GM21717 (cell line): ENCODE data around the gene PRKAG2.
"Not testable (repeated sequence)": the region's sequence is repeated elsewhere in the genome, so short reads cannot be mapped to it uniquely, and the experiment has no call there.

Experiments used
- ATAC-seq: cut with Tn5 transposase; IDR thresholded peaks from one replicate; pipeline ENCODE4 v1.9.1; 2021; ENCODE audit warnings: mild to moderate bottlenecking, moderate library complexity; ENCODE audit not compliant: unreplicated experiment

Gene PRKAG2

GRCh38 chr7:151852486-151853396 is 24.2 kb downstream of the PRKAG2 start:
- no peak for ATAC-seq

GRCh38 chr7:151851782-151852181 is 25.1 kb downstream of the PRKAG2 start:
- peak; percentile 23 for ATAC-seq

DNA sequence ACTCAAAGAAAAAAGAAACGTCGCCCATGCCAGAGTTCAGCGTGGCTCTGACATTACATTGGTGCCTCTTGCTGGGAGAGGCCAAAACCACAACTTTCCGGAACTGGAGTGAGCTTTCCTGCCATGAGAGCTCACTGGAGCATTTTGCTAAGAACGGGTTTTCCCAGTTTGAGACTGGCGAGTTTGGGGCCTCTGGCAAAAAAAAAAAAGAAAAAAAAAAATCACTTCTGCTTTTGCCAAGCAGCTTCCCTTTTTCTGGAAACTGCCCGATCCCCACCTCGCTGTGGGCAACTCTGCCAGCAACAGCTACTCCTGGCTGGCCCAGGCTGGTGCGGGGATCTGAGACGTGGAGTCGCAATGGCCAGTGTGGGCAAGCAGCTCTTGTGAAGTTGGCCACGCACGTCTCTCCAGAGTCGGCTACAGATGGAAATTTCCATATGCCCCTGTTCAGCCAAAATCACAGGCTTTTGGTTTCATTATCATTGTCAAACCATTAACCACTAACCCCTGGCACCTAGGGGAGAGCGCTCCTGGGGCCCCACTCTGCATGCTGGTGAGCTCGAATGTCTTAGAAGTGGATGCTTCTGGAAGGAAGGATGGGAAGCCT is 25.7 kb downstream of the PRKAG2 start:
- peak; percentile 64 for ATAC-seq

GRCh38 chr7:151850491-151851124 is 26.3 kb downstream of the PRKAG2 start:
- ATAC-seq = no peak

GRCh38 chr7:151849879-151850260 is 27.0 kb downstream of the PRKAG2 start:
- no peak for ATAC-seq

GRCh38 chr7:151849008-151849878 is 27.7 kb downstream of the PRKAG2 start:
- no peak for ATAC-seq

- ATAC-seq = no peak
These were observed 29.2 kb downstream of the PRKAG2 start for GRCh38 chr7:151847681-151848081.

DNA sequence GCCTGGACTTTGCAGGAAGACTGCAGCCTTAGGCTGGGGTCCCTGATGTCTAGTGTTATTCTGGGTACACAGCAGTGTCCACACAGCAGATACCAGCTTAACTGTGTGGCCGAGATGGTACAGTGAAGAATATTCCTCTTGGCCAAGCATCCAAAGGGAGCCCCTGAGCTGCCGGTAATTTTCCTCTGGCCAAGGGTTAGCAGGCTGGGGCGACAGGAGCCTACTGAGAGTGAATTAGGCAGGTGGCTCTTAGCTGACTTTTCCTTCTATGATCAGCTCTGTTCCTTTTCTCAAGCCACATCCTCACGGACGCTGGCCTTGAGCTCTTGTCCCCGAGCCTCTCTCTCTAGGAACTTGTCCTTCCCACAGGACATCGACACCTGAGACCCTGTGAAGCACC is 29.8 kb downstream of the PRKAG2 start:
- ATAC-seq = no peak

GRCh38 chr7:151845412-151846205 is 31.3 kb downstream of the PRKAG2 start:
- ATAC-seq = no peak

DNA sequence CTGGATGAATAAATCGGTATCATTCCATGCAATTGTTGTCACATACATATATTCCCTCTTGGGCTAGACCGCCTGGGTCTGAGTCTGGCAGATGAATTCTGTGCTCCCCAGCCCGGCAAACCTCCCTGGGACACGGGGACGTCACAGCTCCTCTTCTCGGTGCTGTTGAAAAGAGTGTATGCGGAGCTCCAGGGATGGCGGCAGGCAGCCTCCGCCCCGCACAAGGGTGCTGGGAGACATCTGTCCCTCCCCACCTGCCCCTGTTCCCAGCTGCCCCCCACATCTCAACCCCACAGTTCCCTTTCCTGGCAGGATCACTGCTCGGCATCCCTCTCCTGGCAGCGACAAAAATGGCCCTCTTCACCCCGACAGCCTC is 32.1 kb downstream of the PRKAG2 start:
- no peak for ATAC-seq

GRCh38 chr7:151844071-151844824 is 32.7 kb downstream of the PRKAG2 start:
- no peak for ATAC-seq

DNA sequence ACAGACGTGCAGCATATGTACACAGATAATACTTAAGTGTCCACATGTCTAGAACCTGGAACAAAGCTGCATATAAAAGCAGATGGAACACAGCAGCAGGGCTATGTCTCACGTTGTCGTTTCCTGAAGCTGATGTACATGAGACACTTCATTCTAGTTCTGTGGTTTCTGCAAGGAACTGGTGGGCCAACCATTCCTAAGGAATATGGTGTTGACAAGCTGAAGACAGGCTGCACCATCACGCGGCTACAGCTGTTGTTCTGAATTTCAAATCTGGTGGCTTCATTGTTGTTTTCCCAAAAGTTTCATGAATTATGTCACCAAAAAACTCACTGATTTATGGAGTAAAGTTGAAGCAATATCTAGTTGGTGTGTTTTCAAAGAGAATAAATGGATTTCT is 33.7 kb downstream of the PRKAG2 start:
- ATAC-seq = no peak

DNA sequence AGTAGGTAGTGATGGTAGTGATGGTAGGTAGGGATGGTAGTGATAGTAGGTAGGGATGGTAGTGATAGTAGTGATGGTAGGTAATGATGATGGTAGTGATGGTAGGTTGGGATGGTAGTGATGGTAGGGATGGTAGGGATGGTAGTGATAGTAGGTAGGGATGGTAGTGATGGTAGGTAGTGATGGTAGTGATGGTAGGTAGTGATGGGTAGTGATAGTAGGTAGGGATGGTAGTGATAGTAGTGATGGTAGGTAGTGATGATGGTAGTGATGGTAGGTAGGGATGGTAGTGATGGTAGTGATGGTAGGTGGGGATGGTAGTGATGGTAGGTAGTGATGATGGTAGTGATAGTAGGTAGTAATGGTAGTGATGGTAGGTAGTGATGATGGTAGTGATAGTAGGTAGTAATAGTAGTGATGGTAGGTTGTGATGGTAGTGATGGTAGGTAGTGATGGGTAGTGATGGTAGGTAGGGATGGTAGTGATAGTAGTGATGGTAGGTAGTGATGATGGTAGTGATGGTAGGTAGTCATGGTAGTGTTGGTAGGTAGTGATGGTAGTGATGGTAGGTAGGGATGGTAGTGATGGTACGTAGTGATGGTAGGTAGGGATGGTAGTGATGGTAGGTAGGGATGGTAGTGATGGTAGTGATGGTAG is 35.4 kb downstream of the PRKAG2 start:
- ATAC-seq = not testable (repeated sequence)

DNA sequence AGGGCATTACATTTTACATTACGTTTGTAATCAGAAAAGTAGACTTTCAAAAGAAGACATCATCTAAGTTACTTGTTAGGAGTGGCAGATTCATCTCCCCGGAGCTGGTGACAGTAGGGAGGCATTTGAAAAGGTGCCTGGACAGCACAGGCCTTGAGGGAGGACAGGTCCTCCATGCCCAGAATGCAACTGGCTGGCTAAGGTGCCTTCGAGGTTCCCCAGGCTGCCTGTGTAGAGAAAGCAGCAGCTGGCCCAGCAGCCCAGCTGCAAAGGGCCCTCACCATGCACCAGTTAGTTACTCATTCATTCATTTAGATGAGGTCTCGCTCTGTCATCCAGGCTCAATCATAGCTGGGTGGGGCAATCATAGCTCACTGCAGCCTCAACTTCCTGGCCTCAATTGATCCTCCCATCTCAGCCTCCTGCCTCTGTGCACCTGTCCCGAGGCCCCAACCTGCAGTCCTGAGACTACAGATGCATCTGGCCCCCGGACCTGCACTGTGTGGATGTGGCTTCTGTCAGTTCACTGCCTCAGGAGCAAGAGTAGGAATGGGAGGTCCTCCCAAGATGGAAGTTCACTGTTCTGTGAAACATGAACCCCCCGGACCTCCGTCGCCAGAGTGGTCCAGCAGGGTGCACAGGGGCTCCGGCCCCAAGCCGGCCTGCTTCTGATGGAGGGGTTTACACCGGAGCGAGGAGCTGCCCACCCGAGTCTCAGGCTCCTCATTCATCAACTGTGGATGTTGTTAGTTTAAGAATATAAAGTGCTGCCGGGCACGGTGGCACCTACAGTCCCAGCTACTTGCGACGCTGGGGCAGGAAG is 36.6 kb downstream of the PRKAG2 start:
- no peak for ATAC-seq

DNA sequence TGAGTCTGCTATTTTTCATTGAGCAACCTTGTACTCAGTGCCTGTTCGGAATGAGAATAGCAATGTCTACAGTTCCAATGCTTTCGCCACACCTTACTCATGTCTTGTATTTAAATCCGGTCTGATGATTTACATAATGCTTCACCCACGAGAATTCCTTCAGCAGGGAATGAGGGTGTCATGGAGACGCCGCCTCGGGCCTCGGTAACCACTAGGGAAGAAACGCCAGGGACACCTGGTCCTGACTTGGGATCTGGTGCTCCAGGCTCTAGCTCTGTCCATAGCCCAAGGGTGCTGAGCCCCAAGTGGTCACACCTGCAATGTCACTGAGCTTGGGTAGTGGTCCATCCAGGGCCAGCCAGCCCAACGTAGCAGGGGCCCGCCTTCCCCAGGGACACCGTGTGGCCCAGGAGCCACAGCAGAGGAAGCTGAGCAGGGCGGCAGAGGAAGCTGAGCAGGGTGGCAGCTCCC is 37.4 kb downstream of the PRKAG2 start:
- no peak for ATAC-seq

DNA sequence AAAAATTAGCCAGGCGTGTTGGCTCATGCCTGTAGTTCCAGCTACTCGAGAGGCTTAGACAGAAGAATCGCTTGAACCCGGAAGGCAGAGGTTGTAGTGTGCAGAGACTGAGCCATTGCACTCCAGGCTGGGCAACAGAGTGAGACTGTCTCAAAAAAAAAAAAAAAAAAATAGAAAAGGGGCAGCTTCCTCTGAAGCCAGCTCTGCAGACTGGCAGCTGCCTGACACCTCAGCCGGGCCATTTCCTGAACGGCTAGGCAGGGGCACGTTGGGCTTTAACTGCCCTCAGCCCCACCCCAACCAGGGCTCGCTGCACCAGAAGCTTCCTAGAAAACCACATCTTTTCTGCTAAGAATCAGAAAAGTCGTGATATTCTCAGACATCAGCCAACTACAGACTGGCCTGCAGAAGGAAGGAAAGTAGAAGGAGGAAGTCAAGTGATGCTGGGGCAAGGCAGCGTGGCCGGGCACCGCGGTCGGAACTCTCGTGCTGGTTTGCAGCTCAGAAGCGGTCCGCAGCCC is 38.0 kb downstream of the PRKAG2 start:
- no peak for ATAC-seq

- no peak for ATAC-seq
These were observed 38.8 kb downstream of the PRKAG2 start for GRCh38 chr7:151838072-151838471.
